GM23338 (cell line): Measurements from ENCODE around the gene EYA4.

Experiments used
- CREB1 ChIP-seq: fragments of 250-450 bp; sonication (Bioruptor Pico); IDR thresholded peaks from 2 replicates; pipeline ENCODE4 v1.5.0; 2020; ENCODE audit warnings: low read depth, mild to moderate bottlenecking, moderate library complexity
- ETS1 ChIP-seq: IDR thresholded peaks from 2 replicates; pipeline ENCODE4 v1.6.1; 2016; ENCODE audit warnings: antibody characterized with exemption
- POLR2AphosphoS5 ChIP-seq: IDR thresholded peaks from 2 replicates; pipeline ENCODE4 v1.6.1; 2016; ENCODE audit warnings: antibody characterized with exemption, low read depth

GRCh38 chr6:133369773-133370272 lies 128.7 kb downstream of the EYA4 start:
- no peak for TF ChIP-seq POLR2AphosphoS5
- TF ChIP-seq ETS1, result no peak
- no peak for TF ChIP-seq CREB1
